HL-60 (cell line): ENCODE data around the gene PRLR.

Experiments
- DNase-seq, 2 experiments: peaks; one replicate each; pipeline ENCODE4 v3.0.0-alpha.2; 2010 to 2020; ENCODE audit warnings: low read depth in 1 of 2, low spot score in 1 of 2
- H3K27ac ChIP-seq: fragments of 250-450 bp; sonication (Bioruptor Pico); replicated peaks from 2 replicates; pipeline ENCODE4 v1.5.1; 2020; ENCODE audit warnings: mild to moderate bottlenecking, moderate library complexity
- H3K27me3 ChIP-seq: fragments of 250-450 bp; sonication (Bioruptor Pico); 2 replicates; pipeline ENCODE4 v1.5.1; 2021; ENCODE audit warnings: mild to moderate bottlenecking, moderate library complexity; ENCODE audit not compliant: insufficient read depth, poor library complexity, severe bottlenecking
- H3K4me3 ChIP-seq: replicated peaks from 2 replicates; pipeline ENCODE4 v1.5.1; 2011; ENCODE audit warnings: mild to moderate bottlenecking, control low read depth, low read length; ENCODE audit not compliant: insufficient read depth
- GABPA ChIP-seq: IDR thresholded peaks from 2 replicates; pipeline ENCODE4 v1.6.1; 2012; ENCODE audit warnings: low read depth
- POLR2AphosphoS5 ChIP-seq: IDR thresholded peaks from 2 replicates; pipeline ENCODE4 v1.6.1; 2012; ENCODE audit warnings: low read depth
- SPI1 ChIP-seq: IDR thresholded peaks from 2 replicates; pipeline ENCODE4 v1.6.1; 2012; ENCODE audit warnings: low read depth, mild to moderate bottlenecking, borderline replicate concordance
- TF ChIP-seq, protein P1 (sequence below): IDR thresholded peaks from one replicate; pipeline ENCODE4 v1.5.1; 2011; ENCODE audit warnings: low read length, control low read depth, inconsistent platforms; ENCODE audit not compliant: insufficient read depth
- TF ChIP-seq, protein P2 (sequence below): IDR thresholded peaks from 2 replicates; pipeline ENCODE4 v1.6.1; 2012; ENCODE audit warnings: low read depth; ENCODE audit not compliant: insufficient replicate concordance

The PRLR gene

DNA sequence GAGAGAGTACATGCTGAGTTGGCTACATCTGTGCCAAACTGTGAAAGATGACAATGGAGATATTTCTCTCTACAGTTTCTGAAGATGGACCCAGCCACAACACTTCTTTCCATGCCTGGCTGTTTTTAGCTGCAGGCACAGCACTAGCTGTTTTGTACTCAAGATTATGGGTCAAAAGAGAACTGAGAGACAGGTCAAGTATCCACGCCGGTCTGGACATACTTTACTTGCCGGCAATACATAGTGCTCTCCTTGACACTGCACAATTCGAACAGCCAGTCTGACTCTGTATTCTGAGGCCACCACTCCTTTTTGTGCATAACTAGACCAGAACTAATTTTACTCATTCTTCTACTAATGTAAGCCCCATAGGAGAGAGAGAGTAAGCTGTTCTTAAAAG, 2.6 kb downstream of the PRLR start:
- H3K27me3 ChIP-seq: no peaks in the 10 kb centered on the region
- DNase-seq: no peak
- TF ChIP-seq, protein P1, sequence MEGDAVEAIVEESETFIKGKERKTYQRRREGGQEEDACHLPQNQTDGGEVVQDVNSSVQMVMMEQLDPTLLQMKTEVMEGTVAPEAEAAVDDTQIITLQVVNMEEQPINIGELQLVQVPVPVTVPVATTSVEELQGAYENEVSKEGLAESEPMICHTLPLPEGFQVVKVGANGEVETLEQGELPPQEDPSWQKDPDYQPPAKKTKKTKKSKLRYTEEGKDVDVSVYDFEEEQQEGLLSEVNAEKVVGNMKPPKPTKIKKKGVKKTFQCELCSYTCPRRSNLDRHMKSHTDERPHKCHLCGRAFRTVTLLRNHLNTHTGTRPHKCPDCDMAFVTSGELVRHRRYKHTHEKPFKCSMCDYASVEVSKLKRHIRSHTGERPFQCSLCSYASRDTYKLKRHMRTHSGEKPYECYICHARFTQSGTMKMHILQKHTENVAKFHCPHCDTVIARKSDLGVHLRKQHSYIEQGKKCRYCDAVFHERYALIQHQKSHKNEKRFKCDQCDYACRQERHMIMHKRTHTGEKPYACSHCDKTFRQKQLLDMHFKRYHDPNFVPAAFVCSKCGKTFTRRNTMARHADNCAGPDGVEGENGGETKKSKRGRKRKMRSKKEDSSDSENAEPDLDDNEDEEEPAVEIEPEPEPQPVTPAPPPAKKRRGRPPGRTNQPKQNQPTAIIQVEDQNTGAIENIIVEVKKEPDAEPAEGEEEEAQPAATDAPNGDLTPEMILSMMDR: no peak
- TF ChIP-seq POLR2AphosphoS5 (no peak), GABPA (no peak), SPI1 (no peak)
- TF ChIP-seq, protein P2, sequence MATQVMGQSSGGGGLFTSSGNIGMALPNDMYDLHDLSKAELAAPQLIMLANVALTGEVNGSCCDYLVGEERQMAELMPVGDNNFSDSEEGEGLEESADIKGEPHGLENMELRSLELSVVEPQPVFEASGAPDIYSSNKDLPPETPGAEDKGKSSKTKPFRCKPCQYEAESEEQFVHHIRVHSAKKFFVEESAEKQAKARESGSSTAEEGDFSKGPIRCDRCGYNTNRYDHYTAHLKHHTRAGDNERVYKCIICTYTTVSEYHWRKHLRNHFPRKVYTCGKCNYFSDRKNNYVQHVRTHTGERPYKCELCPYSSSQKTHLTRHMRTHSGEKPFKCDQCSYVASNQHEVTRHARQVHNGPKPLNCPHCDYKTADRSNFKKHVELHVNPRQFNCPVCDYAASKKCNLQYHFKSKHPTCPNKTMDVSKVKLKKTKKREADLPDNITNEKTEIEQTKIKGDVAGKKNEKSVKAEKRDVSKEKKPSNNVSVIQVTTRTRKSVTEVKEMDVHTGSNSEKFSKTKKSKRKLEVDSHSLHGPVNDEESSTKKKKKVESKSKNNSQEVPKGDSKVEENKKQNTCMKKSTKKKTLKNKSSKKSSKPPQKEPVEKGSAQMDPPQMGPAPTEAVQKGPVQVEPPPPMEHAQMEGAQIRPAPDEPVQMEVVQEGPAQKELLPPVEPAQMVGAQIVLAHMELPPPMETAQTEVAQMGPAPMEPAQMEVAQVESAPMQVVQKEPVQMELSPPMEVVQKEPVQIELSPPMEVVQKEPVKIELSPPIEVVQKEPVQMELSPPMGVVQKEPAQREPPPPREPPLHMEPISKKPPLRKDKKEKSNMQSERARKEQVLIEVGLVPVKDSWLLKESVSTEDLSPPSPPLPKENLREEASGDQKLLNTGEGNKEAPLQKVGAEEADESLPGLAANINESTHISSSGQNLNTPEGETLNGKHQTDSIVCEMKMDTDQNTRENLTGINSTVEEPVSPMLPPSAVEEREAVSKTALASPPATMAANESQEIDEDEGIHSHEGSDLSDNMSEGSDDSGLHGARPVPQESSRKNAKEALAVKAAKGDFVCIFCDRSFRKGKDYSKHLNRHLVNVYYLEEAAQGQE: no peak
- H3K27ac ChIP-seq: no peak overlapping the region
- no peak overlapping the region for H3K4me3 ChIP-seq

DNA sequence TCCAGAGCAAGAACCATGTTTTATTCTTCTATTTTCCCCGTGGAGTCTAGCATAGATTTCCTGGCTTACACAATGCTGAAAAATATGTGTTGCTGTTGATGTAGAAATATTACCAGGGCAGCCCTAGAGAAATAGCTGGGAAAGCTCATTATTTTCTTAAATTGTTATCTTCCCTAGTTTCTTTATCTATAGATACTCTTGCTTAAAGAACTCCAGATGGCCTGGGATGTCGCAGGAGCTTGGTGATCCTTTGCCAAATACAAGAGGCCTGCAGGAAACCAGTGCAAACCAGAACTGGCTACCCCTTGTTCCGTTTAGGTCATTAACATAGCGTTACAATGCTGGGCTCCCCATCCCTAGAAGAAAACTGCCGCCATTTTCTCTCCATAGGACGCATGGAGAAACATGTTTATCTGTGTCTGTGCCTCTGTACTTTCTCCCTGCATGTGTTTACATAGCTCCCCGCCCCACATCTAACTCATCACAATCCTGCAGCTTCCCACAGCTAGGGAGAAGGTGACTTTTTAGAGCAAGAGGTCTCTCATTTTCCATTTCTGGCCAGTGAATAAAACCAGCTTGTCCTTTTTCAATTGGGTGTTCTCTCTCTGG, 6.4 kb downstream of the PRLR start:
- no peak for DNase-seq
- H3K4me3 ChIP-seq: no peak overlapping the region
- H3K27ac ChIP-seq: no peak overlapping the region
- TF ChIP-seq, protein P1: no peak
- TF ChIP-seq POLR2AphosphoS5 (no peak), GABPA (no peak), SPI1 (no peak)
- TF ChIP-seq, protein P2: no peak
- H3K27me3 ChIP-seq: no peaks in the 10 kb centered on the region

DNA sequence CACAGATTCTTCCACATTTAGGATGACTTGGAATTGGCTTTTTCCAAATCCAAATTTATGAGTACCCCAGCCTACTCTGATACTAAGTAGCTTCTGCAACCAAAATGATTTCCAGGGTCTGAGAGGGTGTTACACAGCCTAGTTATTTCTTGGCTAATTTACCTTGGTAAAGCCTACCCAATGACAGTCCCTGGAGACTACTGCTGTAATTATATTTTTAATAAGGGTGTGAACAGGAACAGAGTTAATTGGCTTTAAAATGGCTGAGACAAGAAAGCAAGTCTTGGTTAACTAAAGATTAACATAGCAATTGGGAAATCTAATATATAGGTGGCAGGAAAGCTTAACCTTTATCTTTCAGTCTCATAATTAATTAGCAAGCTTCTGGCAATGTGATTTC, 9.3 kb downstream of the PRLR start:
- H3K27ac ChIP-seq: no peak overlapping the region
- TF ChIP-seq GABPA (no peak), SPI1 (no peak), POLR2AphosphoS5 (no peak)
- TF ChIP-seq, protein P1: no peak
- TF ChIP-seq, protein P2: no peak
- no peaks in the 10 kb centered on the region for H3K27me3 ChIP-seq
- no peak overlapping the region for H3K4me3 ChIP-seq
- DNase-seq: no peak
